GM21723 (cell line): ENCODE data around the gene RAB40AL.
"Not testable (repeated sequence)": the region's sequence is repeated elsewhere in the genome, so short reads cannot be mapped to it uniquely, and the experiment has no call there.

Experiments used
- ATAC-seq: cut with Tn5 transposase; IDR thresholded peaks from one replicate; pipeline ENCODE4 v1.9.1; 2021; ENCODE audit warnings: mild to moderate bottlenecking, moderate library complexity; ENCODE audit not compliant: unreplicated experiment

Gene RAB40AL

GRCh38 chrX:102936972-102937371 lies at the start of gene RAB40AL:
TSS of gene RAB40AL (plus strand) at chrX:102937272. CDS start at chrX:102937319, 47 bp downstream.
- not testable (repeated sequence) for ATAC-seq

- ATAC-seq: no peak
Observed at GRCh38 chrX:102887687-102888086, 49.4 kb upstream of the RAB40AL start.

DNA sequence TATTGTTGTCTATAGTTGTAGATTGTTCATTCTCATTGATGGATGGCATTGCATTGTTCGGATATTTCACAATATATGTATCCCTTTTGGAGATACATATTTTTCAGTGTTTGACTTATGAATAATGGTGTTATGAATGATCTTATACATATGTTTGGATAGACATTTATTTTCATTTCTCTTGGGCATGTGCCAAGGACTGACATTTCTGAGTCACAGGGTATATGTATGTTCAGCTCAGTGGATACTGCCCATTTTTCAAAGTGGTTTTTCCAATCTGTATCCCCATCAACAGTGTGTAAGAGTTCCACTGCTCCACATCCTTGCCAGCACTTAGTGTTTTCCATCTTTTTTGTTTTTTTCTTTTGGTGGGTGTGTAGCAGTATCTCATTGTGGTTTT lies 45.0 kb upstream of the RAB40AL start:
- ATAC-seq: no peak

GRCh38 chrX:102899940-102900916 lies 36.8 kb upstream of the RAB40AL start:
- peak; percentile 87 for ATAC-seq

GRCh38 chrX:102902355-102902754 lies 34.7 kb upstream of the RAB40AL start:
- ATAC-seq: no peak

DNA sequence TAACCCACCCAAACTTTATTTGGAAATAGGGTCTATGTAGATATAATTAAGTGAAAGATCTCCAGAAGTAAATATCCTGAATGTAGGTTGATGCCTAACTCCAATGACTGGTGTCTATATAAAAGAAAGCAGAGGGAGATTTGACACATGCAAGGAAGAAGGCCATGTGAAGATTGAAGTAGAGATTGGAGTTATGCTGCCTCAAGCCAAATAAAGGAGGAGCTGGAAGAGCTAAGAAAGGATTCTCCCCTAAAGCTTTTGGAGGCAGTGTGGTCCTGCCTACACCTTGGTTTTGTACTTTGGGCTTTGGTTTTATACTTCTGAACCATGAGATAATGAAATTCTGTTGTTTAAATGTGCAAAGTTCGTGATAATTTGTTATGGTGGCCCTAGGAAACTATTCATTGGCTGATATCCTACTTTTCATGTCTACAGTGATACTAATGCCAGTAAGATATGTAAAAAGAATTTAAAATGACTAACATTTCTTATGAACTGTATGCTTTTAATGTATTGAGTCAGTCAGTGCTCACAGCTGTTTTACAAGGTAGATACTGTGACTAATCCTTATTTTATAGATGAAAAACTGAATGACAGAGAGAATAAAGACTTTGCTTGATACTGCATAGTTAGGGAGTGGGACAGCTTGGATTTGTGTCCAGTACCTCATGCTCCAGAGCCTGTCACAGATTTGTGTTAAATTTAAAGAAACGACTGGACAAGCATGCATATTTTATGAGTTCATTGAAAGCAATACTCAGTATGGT lies 5.9 kb upstream of the RAB40AL start:
- ATAC-seq: no peak

DNA sequence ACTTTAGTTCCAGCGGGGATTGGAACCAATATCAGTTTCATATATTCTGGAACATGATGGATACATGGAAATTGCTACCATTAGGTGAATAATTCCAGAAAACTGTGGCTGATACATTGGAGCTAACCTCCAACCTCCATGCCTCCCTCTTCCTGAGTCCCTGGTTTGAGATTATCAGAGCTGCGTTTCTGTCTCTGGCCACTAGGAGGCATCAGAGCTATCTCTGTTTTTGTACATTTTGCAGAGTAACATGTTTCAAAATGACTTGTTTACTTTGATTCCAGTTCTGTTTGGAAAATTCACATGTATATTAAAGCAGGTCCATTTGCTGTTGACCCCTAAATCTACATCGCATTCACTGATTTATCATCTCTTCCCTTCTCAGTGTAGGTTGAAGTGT lies 2.4 kb upstream of the RAB40AL start:
- peak; percentile 59 for ATAC-seq

GRCh38 chrX:102950908-102951866 lies 14.1 kb downstream of the RAB40AL start:
- peak; percentile 80 for ATAC-seq

GRCh38 chrX:102957751-102958150 lies 20.7 kb downstream of the RAB40AL start:
- no peak for ATAC-seq

DNA sequence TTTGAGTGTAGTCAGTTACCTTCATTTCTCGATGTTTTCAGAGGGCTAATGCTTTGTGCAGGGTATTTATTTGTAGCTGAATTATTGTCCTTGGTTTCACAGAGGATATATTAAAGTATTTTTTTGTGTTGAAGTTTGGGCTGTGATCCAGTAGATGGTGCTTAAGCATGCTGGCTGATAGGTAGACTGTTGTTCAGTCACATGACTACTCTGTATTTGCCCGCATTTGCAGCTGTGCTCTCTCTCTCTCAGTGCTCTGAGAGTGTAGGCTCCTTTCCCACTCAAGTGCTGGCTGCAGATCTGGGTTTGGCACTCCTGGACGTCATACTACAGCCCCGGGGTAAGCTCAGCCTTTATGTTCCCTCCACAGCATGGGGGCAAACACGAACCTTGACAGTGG lies 21.7 kb downstream of the RAB40AL start:
- ATAC-seq: no peak

- ATAC-seq: no peak
Observed at GRCh38 chrX:102959471-102959870, 22.4 kb downstream of the RAB40AL start.

DNA sequence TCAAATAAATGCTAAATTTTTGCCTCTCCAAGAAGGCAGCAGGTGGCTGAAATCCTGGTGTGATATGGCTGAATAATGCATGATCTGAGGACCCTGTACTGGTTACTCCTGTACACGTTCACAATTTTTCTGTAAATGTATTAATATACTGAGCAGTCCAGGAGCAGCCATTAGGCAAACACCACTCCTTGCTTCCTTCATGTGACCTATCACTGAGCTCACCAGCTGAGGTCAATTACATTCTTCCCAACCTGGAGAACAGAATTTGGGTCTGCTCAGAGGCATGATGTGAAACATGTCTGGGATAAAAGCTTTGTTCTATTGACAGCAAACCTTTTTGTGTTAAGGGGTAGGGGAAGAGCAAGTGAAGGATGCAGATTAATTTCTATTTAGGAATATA lies 26.9 kb downstream of the RAB40AL start:
- no peak for ATAC-seq

DNA sequence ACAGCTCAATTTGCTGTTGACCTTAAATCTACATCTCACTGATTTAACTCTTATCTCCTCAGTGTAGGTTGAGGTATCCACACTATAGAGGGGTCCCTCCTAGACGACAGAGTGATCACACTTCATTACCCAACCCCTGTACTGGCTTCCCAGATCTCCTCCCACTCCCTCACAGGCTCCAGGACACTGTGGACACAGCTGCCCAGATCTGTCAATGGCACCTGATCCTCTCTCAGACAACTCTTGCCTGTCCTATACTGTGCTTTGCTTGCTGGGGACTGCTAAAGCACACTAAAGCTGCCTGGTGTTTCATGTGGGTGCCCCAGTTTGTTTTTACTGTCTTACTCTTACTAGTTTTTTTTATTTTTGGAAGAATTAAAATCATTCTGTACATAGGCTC lies 27.9 kb downstream of the RAB40AL start:
- ATAC-seq: no peak

- ATAC-seq: no peak
Observed at GRCh38 chrX:102966701-102967100, 29.6 kb downstream of the RAB40AL start.

- no peak for ATAC-seq
Observed at GRCh38 chrX:102968216-102968615, 31.1 kb downstream of the RAB40AL start.

DNA sequence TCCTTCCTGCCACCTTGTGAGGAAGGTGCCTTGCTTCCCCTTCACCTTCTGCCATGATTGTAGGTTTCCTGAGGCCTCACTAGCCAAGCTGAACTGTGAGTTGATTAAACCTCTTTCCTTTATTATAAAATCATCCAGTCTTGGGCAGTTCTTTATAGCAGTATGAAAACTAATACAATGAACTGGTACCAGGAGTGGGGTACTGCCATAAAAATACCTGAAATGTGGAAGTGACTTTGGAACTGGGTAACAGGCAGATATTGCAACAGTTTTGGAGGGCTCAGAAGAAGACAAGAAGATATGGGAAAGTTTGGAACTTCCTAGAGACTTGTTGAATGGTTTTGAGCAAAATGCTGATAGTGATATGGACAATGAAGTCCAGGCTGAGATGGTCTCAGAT lies 34.5 kb downstream of the RAB40AL start:
- not testable (repeated sequence) for ATAC-seq

DNA sequence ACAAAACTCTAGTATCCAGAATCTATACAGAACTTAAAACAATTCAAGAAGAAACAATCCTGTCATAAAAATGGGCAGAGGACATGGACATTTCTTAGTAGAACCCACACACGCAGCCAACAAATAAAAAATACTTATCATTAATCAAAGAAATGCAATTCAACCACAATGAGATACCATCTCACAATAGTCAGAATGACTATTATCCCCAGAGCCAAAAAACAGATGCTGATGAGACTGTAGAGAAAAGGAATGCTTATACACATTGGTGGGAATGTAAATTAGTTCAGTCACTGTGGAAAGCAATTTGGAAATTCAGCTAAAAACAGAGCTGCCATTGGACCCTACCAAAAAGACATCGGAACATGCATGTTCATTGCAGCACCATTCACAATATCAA lies 37.9 kb downstream of the RAB40AL start:
- no peak for ATAC-seq

DNA sequence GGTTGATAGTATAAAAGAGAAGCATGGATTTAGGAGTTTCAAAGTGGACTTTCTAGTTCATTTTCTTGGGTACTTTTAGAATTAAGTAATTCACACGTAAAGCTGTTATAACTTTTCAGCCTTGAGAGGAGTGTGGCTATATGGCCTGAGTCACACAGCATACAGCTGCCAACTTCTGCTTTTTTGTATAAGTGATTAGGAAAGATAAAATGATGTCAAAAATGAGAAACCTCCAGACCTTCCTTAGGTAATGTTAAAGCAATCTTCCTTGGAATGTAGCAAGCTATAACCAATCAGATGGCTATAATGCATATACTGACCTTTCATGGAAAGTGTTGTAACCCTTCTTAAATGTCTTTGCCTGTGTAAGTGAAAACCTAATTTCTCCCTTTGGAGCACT lies 39.2 kb downstream of the RAB40AL start:
- ATAC-seq: no peak

- no peak for ATAC-seq
Observed at GRCh38 chrX:102976793-102977495, 39.9 kb downstream of the RAB40AL start.

GRCh38 chrX:102978594-102978993 lies 41.5 kb downstream of the RAB40AL start:
- no peak for ATAC-seq
